SKM-1 (cell line): Measurements from ENCODE around the gene PRSS27.

Experiments
- DNase-seq: peaks from one replicate; lab custom pipeline; 2025; ENCODE audit not compliant: unreplicated experiment; lab: John Stamatoyannopoulos, UW

Gene PRSS27

GRCh38 chr16:2720064-2720457 lies at the start of gene PRSS27:
TSS of gene PRSS27 (minus strand) at chr16:2720224. CDS start at chr16:2720160, 64 bp downstream.
- no peak for DNase-seq

GRCh38 chr16:2769675-2770056 lies 49.6 kb upstream of the PRSS27 start:
- DNase-seq, result no peak

- DNase-seq, result no peak
Observed at GRCh38 chr16:2769100-2769529, 49.1 kb upstream of the PRSS27 start.

GRCh38 chr16:2768403-2769089 lies 48.5 kb upstream of the PRSS27 start:
- no peak for DNase-seq

GRCh38 chr16:2767891-2768290 lies 47.9 kb upstream of the PRSS27 start:
- no peak for DNase-seq

- no peak for DNase-seq
Observed at GRCh38 chr16:2767140-2767731, 47.2 kb upstream of the PRSS27 start.

- DNase-seq, result no peak
Observed at GRCh38 chr16:2766430-2767139, 46.6 kb upstream of the PRSS27 start.

- DNase-seq, result no peak
Observed at GRCh38 chr16:2765462-2766404, 45.7 kb upstream of the PRSS27 start.

GRCh38 chr16:2764718-2765117 lies 44.7 kb upstream of the PRSS27 start:
- DNase-seq, result no peak

- no peak for DNase-seq
Observed at GRCh38 chr16:2763173-2763572, 43.1 kb upstream of the PRSS27 start.

- no peak for DNase-seq
Observed at GRCh38 chr16:2762711-2763110, 42.7 kb upstream of the PRSS27 start.

GRCh38 chr16:2761886-2762583 lies 42.0 kb upstream of the PRSS27 start:
- DNase-seq, result no peak

- no peak for DNase-seq
Observed at GRCh38 chr16:2761472-2761871, 41.4 kb upstream of the PRSS27 start.

GRCh38 chr16:2757344-2757743 lies 37.3 kb upstream of the PRSS27 start:
- no peak for DNase-seq

GRCh38 chr16:2756288-2757015 lies 36.4 kb upstream of the PRSS27 start:
- DNase-seq, result no peak

- DNase-seq, result no peak
Observed at GRCh38 chr16:2755158-2755557, 35.1 kb upstream of the PRSS27 start.

GRCh38 chr16:2753733-2754020 lies 33.7 kb upstream of the PRSS27 start:
- DNase-seq, result no peak

- peak; percentile 76 for DNase-seq
Observed at GRCh38 chr16:2752850-2753732, 33.1 kb upstream of the PRSS27 start.
